K562 (cell line): ENCODE results near the gene DOCK4. TPM values are rescaled to one million over a fixed set of nuclear protein-coding genes. Genes with fewer than 3 reads are reported as not detected.

Source experiments
- COPS2 ChIP-seq: fragments of 450-650 bp; conservative IDR thresholded peaks from 2 replicates; pipeline ENCODE4 v1.6.1; 2016; ENCODE audit warnings: mild to moderate bottlenecking, moderate library complexity
- ETV5 ChIP-seq: sonication (generic); formaldehyde crosslinking; IDR thresholded peaks from 2 replicates; pipeline ENCODE4 v1.4.0; 2020; ENCODE audit warnings: low read depth, mild to moderate bottlenecking, missing genetic modification reagents
- ILK ChIP-seq: fragments of 450-650 bp; IDR thresholded peaks from 2 replicates; pipeline ENCODE4 v1.6.1; 2016; ENCODE audit warnings: missing genetic modification characterization, low read depth, mild to moderate bottlenecking, missing compliant biosample characterization, moderate library complexity, borderline replicate concordance
- MBD1 ChIP-seq: fragments of 250-450 bp; sonication (Bioruptor Pico); IDR thresholded peaks from 2 replicates; pipeline ENCODE4 v1.8.0; 2022; ENCODE audit warnings: inconsistent platforms
- NBN ChIP-seq: fragments of 450-650 bp; IDR thresholded peaks from 2 replicates; pipeline ENCODE4 v1.6.1; 2016; ENCODE audit warnings: low read depth, mild to moderate bottlenecking
- PATZ1 ChIP-seq: fragments of 250-450 bp; sonication (Bioruptor Pico); IDR thresholded peaks from 2 replicates; pipeline ENCODE4 v1.5.0; 2020; ENCODE audit warnings: mild to moderate bottlenecking, borderline replicate concordance
- RB1 ChIP-seq: fragments of 450-650 bp; IDR thresholded peaks from 2 replicates; pipeline ENCODE4 v1.6.1; 2017; ENCODE audit warnings: low read depth, mild to moderate bottlenecking
- ZBTB17 ChIP-seq: fragments of 450-650 bp; formaldehyde crosslinking; IDR thresholded peaks from 2 replicates; pipeline ENCODE4 v1.4.0; 2020; ENCODE audit warnings: mild to moderate bottlenecking
- ZBTB43 ChIP-seq: sonication (generic); formaldehyde crosslinking; IDR thresholded peaks from 2 replicates; pipeline ENCODE4 v1.8.0; 2023; ENCODE audit warnings: mild to moderate bottlenecking, missing genetic modification reagents
- polyA plus RNA-seq, 8 experiments: library from polyadenylated mRNA; depleted of rRNA in 4 of 8; stranded (reverse) in 5 of 8; unstranded in 3 of 8; fragments of >200 nt; fragmentation: Nextera tagmentation in 2 of 8; fragmentation: Illumina TruSeq in 1 of 8; extraction: Ambion mirVana in 2 of 8; extraction: Trizol in 1 of 8; gene quantifications; 2 replicates each; pipeline versions ENCODE4 v1.2.1 to v1.2.3, GENCODE V29; 2011 to 2014; ENCODE audit warnings: inconsistent platforms in 1 of 8, missing spikeins in 1 of 8
- total RNA-seq, 7 experiments: library from RNA; depleted of rRNA in 6 of 7; stranded (reverse); fragments of >200 nt in 6 of 7; fragmentation: Illumina TruSeq in 2 of 7; extraction: Trizol in 2 of 7; gene quantifications; 2 replicates each; pipeline versions ENCODE4 v1.2.1 to v1.2.3, GENCODE V29; 2011 to 2021; ENCODE audit warnings: low replicate concordance in 1 of 7

DOCK4 gene
- total and polyA plus RNA-seq, 9 of the 15 experiments (the other 6 are each of a cell fraction or from before 2014, with no cell fraction given) = 0.42 to 5.7 (median 2.3) TPM

DNA sequence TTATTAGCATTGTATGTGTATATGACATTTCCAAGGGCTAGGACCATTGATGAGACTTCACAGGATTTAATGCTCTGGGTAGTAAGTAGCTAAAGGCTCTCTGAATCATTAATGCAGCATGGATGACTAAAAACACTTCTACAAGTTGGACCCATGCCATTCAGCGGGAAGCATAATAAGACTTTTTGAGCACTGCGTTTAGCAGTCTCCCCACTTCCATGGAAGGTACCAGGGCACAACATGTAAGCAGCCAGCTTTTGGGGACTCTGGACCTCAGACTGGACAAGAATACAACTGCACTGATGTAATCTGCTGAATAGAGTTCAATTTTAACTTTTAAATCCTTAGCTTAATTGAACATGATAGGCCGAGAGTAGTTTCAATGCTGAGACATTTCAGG lies 452.2 kb downstream of the DOCK4 start (continued):
- TF ChIP-seq ZBTB43 (CRISPR knock-in tag) = no peak
- TF ChIP-seq ETV5 (CRISPR knock-in tag) = no peak
- no peak for TF ChIP-seq ILK
- TF ChIP-seq COPS2 = no peak
- no peak for TF ChIP-seq NBN
- TF ChIP-seq PATZ1 (CRISPR knock-in tag) = no peak
- TF ChIP-seq RB1 = no peak
- no peak for TF ChIP-seq ZBTB17 (CRISPR knock-in tag)
- TF ChIP-seq MBD1 (CRISPR knock-in tag) = no peak
